Psoas muscle (tissue), 8 donors: ENCODE measurements around the gene POC1B. TPM values are rescaled to one million over a fixed set of nuclear protein-coding genes. Genes with fewer than 3 reads are reported as not detected.
A peak's percentile ranks its signal among the peaks of the same experiment; 100 is the strongest.

Source experiments
- ATAC-seq, 4 donors: fragments of 200-7000 bp; cut with Tn5 transposase; one replicate each; pipeline ENCODE4 v1.9.1; 2020; ENCODE audit warnings: moderate library complexity in 3 of 4, mild to moderate bottlenecking in 2 of 4
- DNase-seq, 2 donors: peaks; one replicate each; pipeline ENCODE4 v3.0.0-alpha.2; 2020
- H3K27ac ChIP-seq: fragments of 200-600 bp; one replicate; pipeline ENCODE4 v1.8.0; 2022
- H3K27me3 ChIP-seq, 3 donors: fragments of 200-600 bp in 1 of 3; one replicate each; pipeline versions ENCODE4 v1.6.1 to v1.8.0; 2013 to 2022; ENCODE audit warnings: low read length in 2 of 3, mild to moderate bottlenecking in 2 of 3, moderate library complexity in 1 of 3; ENCODE audit not compliant: insufficient read depth in 3 of 3
- H3K36me3 ChIP-seq, 2 donors: fragments of 200-600 bp in 1 of 2; one replicate each; pipeline versions ENCODE4 v1.6.1 to v1.8.0; 2013 to 2022; ENCODE audit warnings: low read depth in 1 of 2, mild to moderate bottlenecking in 1 of 2, moderate library complexity in 1 of 2; ENCODE audit not compliant: insufficient read depth in 1 of 2
- H3K4me1 ChIP-seq: fragments of 200-600 bp; one replicate; pipeline ENCODE4 v1.8.0; 2022
- H3K4me3 ChIP-seq: fragments of 200-600 bp; one replicate; pipeline ENCODE4 v1.8.0; 2022; ENCODE audit warnings: mild to moderate bottlenecking
- H3K9me3 ChIP-seq: fragments of 200-600 bp; one replicate; pipeline ENCODE4 v1.8.0; 2022
- WGBS, 3 donors: extraction: QIAGEN DNeasy Blood & Tissue Kit; methylation state at CpG; one replicate each; pipeline versions ENCODE4 v1.1.6 to v1.1.7; 2013; 5-methylcytosine and 5-hydroxymethylcytosine counted together
- intact Hi-C, 2 donors: fragments of 100-400 bp; cut with DNase I; formaldehyde crosslinking; loops; one replicate each; pipeline versions ENCODE4 v1.11.0 to v1.14.2; 2022
- polyA plus RNA-seq, 3 donors: library from polyadenylated mRNA; stranded (reverse); fragments of 200-250 nt; gene quantifications; one replicate each; pipeline ENCODE4 v1.2.3, GENCODE V29; 2013
- total RNA-seq, 4 donors: library from RNA; stranded (reverse); fragmentation: NEBNext Ultra II Directional in 2 of 4; extraction: Animal tissue kit (Norgen Biotek cat#: 25700) in 2 of 4; gene quantifications; one replicate each; pipeline versions ENCODE4 v1.2.1 to v1.2.4, GENCODE V29; 2021 to 2023
- TF ChIP-seq, protein P1 (sequence below): fragments of 200-600 bp; IDR thresholded peaks from one replicate; pipeline ENCODE4 v1.8.0; 2022; ENCODE audit warnings: antibody characterized with exemption
- donor health status: healthy with polysubstance abuse.
- donor health status: DM: no; HTN: no; CAD: no; lungs with moderate emphysema.
- donor health status: Bipolar disorder and iron deficiency.
- donor health status: healthy.
- donor health status: DM: yes; HTN: yes; CAD: no.
- donor health status: DM: no; HTN: no; CAD: no.
- donor health status: DM: no; HTN: no; CAD: no.
- donor health status: DM: yes; HTN: yes; CAD: no.

The POC1B gene
- total and polyA plus RNA-seq, 7 donors = 2.9 to 8.1 (median 5.3) TPM

GRCh38 chr12:89468648-89469326 lies 57.1 kb downstream of the POC1B start:
- H3K27ac ChIP-seq = no peak overlapping the region
- ATAC-seq (no peak), DNase-seq (no peak)
- no peak overlapping the region for H3K4me3 ChIP-seq
- WGBS, 3 donors = 92 to 96% (median 95%) methylated on average over 4 of the region's 4 CpGs
- H3K36me3 ChIP-seq = no peaks in the 10 kb centered on the region
- TF ChIP-seq, protein P1, sequence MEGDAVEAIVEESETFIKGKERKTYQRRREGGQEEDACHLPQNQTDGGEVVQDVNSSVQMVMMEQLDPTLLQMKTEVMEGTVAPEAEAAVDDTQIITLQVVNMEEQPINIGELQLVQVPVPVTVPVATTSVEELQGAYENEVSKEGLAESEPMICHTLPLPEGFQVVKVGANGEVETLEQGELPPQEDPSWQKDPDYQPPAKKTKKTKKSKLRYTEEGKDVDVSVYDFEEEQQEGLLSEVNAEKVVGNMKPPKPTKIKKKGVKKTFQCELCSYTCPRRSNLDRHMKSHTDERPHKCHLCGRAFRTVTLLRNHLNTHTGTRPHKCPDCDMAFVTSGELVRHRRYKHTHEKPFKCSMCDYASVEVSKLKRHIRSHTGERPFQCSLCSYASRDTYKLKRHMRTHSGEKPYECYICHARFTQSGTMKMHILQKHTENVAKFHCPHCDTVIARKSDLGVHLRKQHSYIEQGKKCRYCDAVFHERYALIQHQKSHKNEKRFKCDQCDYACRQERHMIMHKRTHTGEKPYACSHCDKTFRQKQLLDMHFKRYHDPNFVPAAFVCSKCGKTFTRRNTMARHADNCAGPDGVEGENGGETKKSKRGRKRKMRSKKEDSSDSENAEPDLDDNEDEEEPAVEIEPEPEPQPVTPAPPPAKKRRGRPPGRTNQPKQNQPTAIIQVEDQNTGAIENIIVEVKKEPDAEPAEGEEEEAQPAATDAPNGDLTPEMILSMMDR = no peak
- H3K27me3 ChIP-seq = no peaks in the 10 kb centered on the region
- no peaks in the 10 kb centered on the region for H3K4me1 ChIP-seq
- intact Hi-C loops = no loop called here
- no peaks in the 10 kb centered on the region for H3K9me3 ChIP-seq

- ATAC-seq (no peak), DNase-seq (no peak)
- TF ChIP-seq, protein P1 = no peak
- Histone ChIP-seq H3K4me3 (no peak overlapping the region), H3K27ac (no peak overlapping the region), H3K36me3 (no peaks in the 10 kb centered on the region), H3K4me1 (no peaks in the 10 kb centered on the region), H3K27me3 (no peaks in the 10 kb centered on the region), H3K9me3 (no peaks in the 10 kb centered on the region)
- intact Hi-C loops = no loop called here
- 78 to 79% (median 79%) methylated on average over 1 of the region's 1 CpG for WGBS, 3 donors
Observed at GRCh38 chr12:89468017-89468416, 57.8 kb downstream of the POC1B start.

DNA sequence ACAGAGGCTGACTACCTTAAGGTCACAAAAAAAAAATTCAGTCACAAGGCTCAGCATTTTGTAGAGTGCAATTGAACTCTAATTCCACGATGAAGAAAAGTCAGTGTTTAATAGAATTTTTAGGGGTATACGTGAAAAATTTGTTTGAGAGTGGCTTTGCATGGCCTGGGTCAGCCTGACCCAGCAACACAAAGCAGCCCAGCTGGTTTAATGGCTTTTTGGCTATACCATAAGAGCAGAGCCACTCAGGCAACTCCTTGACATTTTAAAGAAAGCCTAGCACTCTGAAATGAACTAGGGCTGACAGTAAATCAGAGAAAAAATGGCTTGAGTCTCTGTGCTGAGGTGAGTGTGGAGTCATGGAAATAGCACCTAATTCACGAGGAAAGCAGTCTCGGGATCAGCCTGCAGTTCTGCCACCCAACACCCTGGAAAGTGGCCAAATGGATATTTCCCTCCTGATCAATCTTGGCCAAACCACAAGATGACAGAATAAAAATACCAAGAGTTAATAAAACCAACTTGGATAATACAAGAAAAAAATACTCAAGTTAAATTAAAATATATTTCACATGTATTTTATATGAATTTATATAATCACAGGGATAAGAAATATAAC lies 60.8 kb downstream of the POC1B start:
- H3K4me1 ChIP-seq = no peaks in the 10 kb centered on the region
- no peaks in the 10 kb centered on the region for H3K9me3 ChIP-seq
- ATAC-seq (no peak), DNase-seq (no peak)
- TF ChIP-seq, protein P1 = no peak
- WGBS, 3 donors = 41 to 74% (median 52%) methylated on average over 4 of the region's 4 CpGs
- H3K27me3 ChIP-seq = no peaks in the 10 kb centered on the region
- H3K4me3 ChIP-seq = no peak overlapping the region
- H3K27ac ChIP-seq = no peak overlapping the region
- intact Hi-C loops = loop anchor here in 1 of 2 donors (5.0 kb wide), 1 partner anchor 448 kb away; no protein-coding TSS in a partner anchor
- H3K36me3 ChIP-seq = no peaks in the 10 kb centered on the region

DNA sequence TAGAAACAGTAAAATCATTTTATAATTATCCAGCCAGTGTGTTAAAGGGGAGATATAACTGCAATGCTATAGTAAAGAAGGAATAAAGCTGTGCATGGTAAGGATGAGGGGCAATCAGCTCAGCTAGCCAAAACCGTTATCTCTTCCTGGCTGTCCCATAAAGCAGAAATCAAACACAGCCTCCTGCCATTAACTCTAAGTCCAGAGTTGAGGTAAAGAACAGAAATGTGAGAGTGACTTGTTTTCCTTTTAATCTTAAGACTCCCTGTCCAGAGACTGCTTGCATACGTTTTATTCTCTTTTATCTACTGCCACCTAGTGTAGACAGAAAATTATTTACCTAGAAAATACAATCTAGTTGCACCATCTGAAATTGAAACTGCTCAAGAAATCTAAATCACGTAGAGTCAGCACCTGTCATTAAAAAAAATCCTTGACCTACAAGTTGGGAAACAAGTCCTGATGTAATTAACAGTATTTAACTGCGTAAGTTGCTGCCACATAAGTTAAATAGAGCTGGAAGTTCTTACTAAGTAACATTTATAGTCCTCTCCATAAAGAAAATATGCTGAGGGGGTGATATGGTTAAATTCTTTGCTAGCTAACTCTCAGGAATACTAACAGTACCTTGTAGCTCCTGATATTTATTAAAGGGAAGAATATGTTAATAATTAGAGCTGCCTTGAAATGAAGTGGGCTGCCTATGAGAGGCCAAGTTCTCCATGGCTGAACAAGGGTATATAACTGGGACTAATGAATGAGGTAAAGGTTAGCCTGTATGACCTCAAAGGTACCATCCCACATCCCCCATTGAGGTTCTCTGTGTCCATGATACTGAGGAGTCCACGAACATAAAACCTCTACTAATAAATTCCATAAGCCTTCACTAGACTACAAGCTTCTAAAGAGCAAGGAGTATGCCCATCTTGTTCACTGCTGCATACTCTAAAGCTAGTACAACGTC lies 63.9 kb downstream of the POC1B start:
- TF ChIP-seq, protein P1 = peak; percentile 59
- Histone ChIP-seq H3K4me1 (no peaks in the 10 kb centered on the region), H3K27ac (peak overlapping the region; percentile 1), H3K4me3 (peak overlapping the region; percentile 20), H3K9me3 (no peaks in the 10 kb centered on the region), H3K27me3 (no peaks in the 10 kb centered on the region), H3K36me3 (no peaks in the 10 kb centered on the region)
- WGBS, 3 donors = 19 to 26% (median 25%) methylated on average over 6 of the region's 6 CpGs
- intact Hi-C loops = loop anchor here (1.0 to 5.0 kb wide), 4 partner anchors 411 to 445 kb away; no protein-coding TSS in a partner anchor
- DNase-seq = no peak
- peak; percentile 79 to 96 (median 84) for ATAC-seq
